HG03432 (cell line): ENCODE data around the gene PITX3.

Experiments
- ATAC-seq: cut with Tn5 transposase; IDR thresholded peaks from one replicate; pipeline ENCODE4 v1.9.1; 2021; ENCODE audit warnings: mild to moderate bottlenecking, moderate library complexity; ENCODE audit not compliant: unreplicated experiment

Gene PITX3

DNA sequence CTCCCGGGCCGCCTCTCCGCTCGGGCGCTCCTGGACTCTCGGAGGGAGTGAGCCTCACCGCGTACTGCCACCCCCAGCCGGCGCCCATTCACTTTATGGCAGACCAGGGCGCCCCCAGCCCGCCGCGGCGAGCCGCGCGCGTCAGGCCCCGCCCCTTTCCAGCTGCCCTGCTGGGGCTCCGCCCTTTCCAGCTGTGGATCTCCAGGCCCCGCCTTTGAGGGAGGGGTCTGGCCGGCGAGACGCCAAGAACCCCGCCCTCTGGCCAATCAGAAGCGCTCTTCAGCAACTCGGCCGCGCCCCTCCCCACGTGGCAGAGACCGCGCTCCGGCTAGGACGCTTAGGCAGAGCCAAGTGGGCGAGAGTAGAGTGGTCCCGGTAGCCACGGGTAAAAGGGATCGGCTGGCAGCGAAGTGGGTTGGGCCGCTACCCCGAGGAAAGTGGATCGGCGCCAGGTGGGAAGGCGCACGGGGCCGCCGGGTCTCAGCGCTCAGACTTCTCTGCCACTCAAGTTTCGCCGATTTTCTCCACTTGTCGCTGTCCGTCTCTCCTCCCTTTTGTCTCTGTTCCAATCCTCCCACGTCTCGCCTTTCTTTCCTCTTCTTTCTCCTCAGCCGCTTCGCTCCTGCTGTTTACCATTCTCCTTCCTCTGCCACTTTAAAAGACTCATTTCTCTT is at the start of gene PITX3:
Gene PITX3, minus strand, starts transcription at position 69 of the 674 bp plus-strand sequence. CDS start 9,432 bp downstream, outside the sequence.
- peak; percentile 42 for ATAC-seq

DNA sequence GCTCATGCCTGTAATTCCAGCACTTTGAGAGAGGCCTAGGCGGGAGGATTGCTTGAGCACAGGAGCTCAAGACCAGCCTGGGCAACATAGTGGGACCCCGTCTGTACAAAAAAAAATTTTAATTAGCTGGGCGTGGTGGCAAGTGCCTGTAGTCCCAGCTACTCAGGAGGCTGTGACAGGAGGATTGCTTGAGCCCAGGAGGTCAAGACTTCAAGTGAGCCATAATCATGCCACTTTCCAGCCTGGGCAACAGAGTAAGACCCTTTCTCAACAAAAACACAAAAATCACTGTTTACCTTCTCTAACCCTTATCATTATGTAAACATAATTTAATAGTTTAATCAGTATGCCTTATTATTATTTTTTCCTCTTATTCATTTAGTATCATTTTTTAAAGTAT is 48.5 kb upstream of the PITX3 start:
- ATAC-seq: no peak

DNA sequence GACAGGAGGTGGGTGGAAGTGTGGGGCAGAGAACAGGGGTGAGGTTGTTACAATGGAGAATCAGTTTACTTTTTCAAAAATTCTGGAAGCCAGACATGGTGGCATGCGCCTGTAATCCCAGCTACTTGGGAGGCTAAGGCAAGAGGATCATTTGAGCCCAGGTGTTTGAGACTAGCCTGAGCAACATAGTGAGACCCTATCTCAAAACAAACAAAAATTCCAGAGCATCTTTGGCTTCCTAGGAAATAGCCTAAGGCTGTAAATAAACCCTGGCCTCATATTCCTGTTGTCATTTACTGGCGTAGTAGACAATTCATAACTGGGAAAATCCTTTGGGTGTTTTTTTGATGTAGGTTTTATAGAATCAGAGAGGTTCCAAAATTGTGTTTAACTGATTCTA is 48.0 kb upstream of the PITX3 start:
- ATAC-seq: no peak

DNA sequence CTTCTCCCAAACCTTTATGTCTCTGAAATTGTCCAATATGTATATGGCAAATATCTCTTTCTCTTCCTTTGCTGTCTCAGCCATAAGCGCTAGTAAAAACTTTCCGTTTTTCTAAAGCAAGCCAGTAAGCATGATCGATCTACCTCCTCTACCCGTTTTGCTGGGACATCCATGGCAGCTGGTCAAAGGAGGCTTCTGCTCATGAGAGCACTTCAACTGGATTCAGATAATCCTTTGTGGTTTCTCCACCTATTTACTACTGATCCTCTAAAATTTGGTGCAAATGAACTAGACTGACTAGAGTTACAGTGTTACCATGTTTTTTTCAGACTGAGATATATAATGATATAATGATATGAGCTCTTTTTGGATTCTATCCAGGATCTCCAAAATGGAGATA is 46.7 kb upstream of the PITX3 start:
- ATAC-seq: no peak

DNA sequence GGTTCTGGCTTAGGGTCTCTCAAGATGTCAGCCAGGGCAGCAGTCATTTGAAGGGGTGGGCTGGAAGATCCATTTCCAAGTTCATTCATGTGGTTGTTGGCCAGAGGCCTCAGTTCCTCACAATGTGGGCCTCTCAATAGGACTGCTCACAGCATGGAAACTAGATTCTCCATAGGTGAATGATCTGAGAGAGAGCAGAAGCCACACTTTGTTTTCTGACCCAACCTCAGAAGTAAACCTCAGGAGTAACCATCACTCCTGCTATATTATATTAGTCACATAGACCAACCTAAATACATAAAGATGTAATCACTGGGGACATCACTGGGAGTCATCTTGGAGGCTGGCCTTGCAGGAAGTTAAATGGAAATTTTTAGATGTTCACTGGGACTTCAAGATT is 46.2 kb upstream of the PITX3 start:
- no peak for ATAC-seq

DNA sequence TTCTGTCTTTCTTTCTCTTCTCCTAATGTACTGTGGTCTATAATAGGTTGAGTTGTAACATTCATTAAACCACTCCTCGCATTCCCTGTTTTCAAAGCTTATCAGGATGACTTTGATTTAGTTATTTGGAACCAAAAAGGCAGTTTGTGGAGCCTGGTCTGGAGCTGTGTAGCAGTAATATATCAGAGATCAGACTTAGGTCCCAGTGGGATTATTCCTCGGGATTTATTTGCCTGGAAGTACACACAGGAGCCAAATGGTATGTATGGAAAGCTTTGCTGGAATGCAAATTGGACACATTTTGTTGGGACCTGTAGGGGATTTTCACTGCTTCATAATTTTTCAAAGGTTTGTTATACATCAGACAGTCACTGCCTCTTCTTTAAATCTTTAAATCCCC is 44.9 kb upstream of the PITX3 start:
- ATAC-seq: no peak

DNA sequence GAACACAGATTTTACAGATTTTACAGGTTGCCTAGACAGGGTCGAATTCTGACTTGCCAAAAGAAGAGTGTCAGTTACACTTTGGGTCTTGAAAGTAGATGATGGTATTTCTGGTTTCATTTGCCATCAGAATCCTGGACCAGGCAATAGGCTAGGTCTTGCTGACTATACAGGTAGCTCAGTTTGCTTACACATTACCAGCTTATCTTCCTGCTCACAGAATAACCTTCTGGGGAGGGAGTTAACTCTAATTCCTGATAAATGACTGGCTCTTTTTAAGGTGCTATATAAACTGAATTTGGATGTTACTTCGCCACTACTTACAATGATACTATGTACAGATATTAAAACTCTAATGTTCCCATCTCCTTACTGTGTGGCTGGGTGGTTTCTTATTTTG is 43.8 kb upstream of the PITX3 start:
- no peak for ATAC-seq

DNA sequence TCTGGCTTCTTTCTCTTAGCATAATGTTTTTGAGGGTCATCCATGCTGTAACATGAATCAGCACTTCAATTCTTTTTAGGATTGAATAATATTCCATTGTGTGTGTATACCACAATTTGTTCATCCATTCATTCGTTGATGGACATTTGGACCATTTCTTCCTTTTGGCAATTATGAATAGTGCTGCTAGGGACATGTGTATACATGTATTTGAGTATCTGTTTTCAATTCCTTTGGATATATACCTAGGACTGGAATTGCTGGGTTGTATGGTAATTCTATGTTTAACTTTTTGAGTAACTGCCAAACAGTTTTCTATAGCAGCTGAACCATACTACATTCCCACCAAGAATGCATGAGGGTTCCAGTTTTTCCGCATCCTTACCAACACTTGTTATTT is 43.2 kb upstream of the PITX3 start:
- ATAC-seq: no peak

DNA sequence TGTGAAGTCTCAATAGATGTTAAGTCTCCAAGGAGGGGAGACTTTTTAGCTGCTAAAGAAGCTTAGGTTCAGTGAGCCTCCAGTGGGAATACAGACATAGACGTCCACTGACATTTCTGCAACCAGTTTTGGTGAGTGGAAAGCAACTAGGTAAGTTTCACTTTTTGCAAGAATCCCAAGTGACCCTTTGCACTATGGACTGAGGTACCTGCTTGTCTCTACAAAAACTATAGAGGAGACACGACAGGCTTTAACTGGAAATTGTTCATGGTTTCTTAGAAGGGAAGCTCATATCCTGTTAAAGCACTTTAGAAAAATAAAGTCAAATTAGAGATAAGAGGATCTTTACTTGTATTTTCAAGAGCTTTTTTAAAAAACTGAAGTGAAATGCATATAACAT is 42.6 kb upstream of the PITX3 start:
- no peak for ATAC-seq

DNA sequence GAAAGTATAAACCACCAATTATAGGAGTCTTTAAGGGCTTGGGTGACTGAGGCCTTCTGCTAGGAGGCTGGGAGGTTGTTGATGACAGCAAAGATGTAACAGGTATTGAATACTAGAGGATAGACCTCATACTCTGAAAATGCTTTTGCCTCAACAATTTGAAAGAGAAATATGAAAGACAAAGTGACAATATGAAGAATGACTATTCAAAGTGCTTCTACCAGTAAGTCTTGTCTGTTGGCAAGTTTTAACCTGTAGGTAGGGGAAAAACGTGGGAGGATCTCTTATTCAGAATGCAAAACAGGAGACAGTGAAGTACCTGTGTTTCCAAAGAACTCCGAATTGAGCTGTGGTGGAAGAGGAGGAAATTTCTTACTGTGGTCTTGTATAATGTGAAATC is 42.2 kb upstream of the PITX3 start:
- no peak for ATAC-seq

DNA sequence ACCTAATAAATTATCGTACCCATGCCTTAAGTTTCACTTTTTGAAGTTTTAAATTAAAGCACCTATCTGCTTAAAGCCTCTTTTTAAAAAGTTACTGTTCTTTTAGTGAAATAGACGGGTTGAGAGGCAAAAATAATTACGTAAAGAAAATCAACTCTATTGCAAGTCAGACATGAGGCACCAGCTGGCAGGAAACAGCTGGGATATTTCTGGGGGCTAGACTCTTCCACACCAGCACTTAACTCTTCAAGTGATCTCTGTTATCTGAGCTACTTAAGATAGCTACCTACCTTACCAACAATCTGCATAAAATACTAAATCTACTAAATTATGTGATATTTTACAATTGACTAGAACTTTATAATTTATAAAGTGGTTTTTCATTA is 39.8 kb upstream of the PITX3 start:
- ATAC-seq: no peak

DNA sequence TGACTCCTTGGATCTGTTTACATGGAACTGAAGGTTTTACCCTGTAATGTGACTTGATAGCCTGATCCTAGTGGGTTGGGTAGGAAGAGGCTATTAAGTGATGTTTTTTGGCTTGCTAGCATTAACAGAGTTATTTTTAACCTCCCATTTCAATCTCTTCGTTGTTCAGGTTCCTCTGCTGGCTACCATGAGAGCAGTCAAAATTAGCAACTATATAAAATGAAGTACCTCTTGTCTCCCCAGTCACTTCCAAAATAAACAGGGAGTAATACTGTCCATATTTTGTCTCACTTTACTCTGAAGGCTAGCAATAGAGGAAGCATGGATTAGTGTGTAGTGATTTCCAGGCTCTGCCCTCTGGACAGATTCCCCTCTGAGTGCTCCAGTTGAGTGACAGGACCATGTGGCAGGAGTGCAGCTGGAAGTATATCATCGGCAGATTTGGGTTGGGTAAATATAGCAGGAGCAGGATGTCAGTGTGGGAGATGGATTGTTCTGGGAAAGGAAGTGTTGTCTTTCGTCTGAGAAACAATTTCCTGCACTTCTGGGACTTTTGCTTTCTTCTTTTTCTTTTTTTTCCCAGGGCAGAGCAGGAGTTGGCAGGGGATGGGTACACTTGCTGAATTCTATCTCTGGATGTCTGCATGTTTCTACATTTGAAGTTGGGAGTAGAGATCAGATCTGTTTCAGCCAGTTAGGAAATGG is 39.2 kb upstream of the PITX3 start:
- no peak for ATAC-seq

DNA sequence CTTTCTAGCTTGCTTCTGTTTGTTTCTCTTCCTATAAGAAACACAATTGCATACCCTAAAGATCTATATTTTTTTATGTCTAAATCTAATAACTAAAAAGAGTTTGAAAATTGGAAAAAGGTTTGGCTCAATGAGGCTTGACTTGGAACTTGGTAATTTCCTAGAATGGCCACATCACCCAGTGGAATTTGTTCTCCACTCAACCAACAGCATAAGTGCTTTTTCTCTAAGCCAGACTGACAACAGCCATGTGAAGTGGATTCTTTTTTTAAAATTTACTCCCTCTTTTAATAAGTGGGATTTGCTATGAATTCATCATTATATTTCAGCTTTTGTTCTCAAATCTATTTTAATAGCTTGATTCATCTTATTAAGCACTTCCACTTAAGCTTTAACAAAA is 37.8 kb upstream of the PITX3 start:
- no peak for ATAC-seq

DNA sequence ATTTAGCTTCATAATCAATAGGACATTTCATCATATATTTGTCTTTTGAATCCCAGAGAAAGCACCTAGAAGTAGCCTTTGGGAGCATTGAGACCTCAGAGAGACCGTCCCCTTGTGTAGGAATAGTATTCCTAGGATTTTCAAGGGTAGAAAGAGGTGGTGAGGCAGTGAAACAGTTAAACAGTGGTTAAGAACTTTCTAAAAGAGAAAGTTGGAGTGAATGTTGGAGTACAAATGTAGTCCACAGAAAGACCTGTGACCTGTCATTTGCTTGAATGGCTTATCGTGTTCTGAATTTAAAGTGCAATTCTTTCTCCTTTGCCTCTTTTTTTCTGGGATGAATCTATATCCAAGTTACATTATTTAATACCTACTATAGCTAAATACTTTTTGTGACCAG is 34.0 kb upstream of the PITX3 start:
- ATAC-seq: no peak

DNA sequence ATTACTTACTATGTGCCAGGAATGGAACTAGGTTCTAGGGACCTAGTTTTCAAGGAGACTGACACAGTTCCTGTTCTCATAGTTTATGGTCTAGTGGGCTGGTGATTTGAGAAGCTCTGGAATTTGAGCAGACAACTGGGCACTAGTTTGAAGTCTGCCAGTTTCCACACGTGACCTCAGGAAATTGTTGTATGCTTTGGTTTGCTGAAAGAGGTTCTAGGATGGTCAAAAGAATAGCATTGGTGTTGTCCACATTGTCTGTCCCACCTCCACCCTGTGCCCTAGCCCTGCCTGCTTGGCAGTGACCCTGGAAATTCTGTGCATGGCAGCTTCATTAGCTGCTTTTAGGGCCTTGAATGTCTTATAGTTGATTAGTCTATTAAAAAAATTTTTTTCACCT is 32.8 kb upstream of the PITX3 start:
- no peak for ATAC-seq

DNA sequence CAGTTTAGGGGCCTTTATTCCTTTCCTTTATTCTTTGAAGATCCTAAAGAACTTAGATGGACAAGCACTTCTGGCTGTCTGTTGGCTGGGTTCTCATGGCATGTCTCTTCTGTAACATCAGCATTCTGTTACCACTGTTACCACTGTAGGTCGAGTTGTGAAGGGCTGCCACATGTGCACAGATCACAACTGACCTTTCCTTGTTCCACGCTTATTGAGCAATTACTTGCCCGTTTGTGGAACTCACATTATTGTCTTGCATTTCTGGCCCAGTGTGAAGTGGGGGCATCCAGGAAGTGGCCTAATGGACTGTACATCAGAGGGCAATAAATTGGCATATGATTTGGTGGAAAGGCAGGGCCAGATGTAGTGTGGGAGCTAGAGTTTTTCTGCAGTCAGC is 27.7 kb upstream of the PITX3 start:
- no peak for ATAC-seq

DNA sequence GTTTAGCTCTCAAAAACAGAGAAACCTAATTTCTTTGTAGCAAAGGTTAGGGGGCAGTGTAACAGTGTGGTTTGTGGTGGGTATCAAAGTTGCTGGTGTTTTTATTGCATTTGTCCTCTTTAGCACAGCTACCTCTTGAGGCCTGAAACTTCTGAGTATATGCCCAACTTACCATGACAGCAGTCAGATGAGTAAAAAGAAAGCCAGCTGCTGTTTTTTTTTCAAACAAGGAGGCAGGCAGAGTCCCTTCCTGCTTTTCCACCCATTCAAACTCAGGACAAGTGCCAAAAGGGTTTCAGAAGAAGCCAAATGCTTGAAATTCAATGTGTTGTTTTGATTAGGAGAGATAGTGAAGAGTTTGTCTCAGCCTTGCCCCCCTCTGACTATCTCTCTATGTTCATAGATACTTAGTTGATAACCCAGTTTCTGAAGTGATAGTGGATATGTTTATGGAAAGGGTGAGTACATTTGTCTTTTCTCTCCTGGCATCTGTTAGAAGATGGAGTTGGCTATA is 27.1 kb upstream of the PITX3 start:
- ATAC-seq: no peak

DNA sequence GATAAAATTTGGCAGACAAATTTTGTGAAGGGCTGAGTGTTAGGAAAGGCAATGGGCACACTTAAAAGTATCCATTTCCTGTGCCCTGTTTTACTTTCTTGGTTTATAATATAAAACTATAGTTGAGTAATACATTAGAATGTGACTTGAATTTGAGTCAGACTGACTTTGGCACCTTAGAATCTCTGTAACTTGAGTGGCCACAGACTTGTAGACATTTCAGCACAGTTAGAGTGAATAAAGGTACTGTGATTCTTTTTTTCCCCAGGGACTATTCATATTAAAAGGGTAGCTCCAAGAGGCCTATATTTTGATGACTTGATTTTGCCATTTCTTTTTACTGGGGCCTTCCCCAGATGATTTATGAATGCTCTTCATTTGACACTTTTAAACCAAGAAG is 26.4 kb upstream of the PITX3 start:
- no peak for ATAC-seq

DNA sequence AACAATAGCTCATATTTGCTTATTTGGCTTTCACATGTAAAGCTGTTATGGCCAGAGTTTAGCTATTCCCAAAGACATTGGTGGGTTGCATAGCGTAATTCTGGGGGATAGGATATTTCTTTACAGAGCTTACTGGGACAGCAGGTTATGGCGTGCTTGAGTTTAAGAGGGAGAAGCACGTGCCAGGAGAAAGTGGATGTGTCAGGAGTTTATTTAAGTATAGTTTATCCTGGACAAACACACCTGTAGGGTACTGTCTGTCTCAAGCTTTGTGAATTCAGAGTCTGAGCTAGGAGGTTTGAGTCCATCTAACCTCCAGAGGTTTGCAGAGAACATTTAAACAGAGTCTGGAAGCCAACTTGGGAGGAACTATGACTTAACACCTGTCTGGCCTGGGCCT is 25.4 kb upstream of the PITX3 start:
- no peak for ATAC-seq

DNA sequence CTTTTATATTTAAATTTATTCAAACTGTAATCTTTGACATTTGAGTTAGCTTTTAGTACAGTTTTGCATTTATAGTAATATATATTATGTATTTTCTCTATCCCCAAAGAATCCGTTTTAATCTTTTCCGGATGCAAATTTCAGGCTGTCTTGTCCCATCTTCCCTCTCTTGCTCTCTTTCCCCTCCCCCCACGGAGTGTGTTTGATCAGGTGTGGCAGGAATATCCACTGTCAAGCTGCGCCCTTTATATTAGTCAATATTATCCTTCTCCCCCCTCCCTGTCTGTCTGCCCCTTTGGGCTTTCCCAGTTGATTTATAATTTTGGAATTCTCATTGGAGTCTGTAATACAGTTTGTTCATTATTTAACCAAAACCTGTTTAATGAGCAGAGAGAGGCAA is 23.1 kb upstream of the PITX3 start:
- ATAC-seq: no peak

DNA sequence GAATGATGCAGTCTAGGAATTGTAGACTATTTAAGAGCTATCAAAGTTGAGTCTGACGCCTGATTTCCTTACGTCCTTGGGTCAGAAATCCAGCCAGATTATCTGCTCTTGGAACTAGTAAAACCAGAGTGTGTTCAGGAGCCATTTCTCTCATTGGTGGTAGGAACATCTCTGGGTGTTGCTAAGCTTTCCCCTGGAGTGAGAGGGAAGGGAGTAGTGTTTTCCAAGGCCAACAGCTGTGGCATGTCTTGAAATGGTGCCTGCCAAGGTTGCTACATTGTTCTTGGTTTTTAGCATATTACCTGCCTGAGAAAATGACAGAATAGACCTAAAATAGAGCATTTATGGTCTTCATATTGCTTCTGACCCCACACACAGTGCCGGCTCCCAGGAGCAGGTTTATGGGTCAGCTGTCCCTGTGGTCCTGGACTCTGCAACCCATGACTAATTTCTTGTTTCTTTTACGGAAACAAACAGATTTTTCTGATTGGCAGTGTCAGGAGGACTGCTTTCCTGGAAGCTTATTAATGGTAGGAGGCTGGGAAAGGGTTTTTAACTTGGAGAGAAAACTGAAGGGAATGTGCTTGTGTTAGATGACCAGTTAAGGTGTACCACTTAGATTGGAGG is 21.5 kb upstream of the PITX3 start:
- no peak for ATAC-seq

DNA sequence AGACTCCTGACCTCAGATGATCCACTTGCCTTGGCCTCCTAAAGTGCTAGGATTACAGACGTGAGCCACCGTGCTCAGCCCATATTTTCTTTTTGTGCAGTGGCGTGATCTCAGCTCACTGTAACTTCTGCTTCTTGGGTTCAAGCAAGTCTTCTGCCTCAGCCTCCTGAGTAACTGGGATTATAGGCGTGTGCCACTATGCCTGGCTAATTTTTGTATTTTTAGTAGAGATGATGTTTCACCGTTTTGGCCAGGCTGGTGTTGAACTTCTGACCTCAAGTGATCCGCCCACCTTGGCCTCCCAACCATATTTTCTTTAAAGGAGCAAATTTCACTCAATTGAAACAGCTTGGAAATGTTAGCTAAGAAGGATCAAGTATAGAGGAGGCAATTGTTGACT is 20.5 kb upstream of the PITX3 start:
- ATAC-seq: no peak
